ENCODE results near the gene ASGR1. TPM values are rescaled to one million over a fixed set of nuclear protein-coding genes. Genes with fewer than 3 reads are reported as not detected.

The ASGR1 gene
- total RNA-seq, 1 experiment from 2014 or later = 0.16 TPM

DNA sequence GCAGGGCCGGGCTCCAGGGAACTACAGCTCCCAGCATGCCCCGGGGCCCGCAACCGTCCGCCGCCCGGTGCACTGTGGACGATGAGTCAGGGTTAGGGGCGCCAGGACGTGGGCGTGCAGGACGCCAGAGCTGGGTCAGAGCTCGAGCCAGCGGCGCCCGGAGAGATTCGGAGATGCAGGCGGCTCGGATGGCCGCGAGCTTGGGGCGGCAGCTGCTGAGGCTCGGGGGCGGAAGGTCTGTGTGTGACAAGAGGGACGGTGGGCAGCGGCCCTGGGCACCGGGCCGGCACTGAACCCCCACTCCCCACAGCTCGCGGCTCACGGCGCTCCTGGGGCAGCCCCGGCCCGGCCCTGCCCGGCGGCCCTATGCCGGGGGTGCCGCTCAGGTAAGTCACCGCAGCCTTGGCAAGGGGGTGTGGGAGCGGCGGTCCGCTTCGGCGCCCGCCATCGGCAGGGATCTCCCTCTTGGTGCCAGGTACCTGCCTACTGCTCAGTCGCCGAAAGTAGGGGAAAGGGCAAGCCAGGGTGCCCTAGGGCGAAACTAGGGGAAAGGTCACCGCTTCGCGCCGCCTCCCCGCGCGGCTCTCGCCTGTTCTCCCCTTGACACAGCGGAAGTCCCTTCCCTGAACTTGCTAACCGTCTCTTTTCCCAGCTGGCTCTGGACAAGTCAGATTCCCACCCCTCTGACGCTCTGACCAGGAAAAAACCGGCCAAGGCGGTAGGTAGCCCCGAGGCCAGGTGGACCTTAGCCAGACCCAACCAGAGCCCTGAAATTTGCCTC, 40.8 kb upstream of the ASGR1 start, which contains the start of the genes ACADVL and DLG4:
Gene ACADVL, plus strand, starts transcription at position 127 of the 781 bp plus-strand sequence. Its CDS starts 47 bp downstream, at position 174.
Gene DLG4, minus strand, starts transcription at position 25 of the 781 bp plus-strand sequence.
- H3K27ac ChIP-seq = peak within 1 kb of the TSS; percentile 80
- peaks cover 47% of the 10 kb centered on the region for H3K4me1 ChIP-seq (replicated peaks)
- no peaks in the 10 kb centered on the region for H3K9me3 ChIP-seq (replicated peaks)
- DNase-seq (ENCODE audit: low read depth in 1 of 2, low spot score in 2 of 2) = peak; percentile 81 to 91
- no peaks in the 10 kb centered on the region for H3K27me3 ChIP-seq (replicated peaks)
- peaks cover 51% of the 10 kb centered on the region for H3K36me3 ChIP-seq
- H3K4me3 ChIP-seq = peak within 1 kb of the TSS; percentile 90

DNA sequence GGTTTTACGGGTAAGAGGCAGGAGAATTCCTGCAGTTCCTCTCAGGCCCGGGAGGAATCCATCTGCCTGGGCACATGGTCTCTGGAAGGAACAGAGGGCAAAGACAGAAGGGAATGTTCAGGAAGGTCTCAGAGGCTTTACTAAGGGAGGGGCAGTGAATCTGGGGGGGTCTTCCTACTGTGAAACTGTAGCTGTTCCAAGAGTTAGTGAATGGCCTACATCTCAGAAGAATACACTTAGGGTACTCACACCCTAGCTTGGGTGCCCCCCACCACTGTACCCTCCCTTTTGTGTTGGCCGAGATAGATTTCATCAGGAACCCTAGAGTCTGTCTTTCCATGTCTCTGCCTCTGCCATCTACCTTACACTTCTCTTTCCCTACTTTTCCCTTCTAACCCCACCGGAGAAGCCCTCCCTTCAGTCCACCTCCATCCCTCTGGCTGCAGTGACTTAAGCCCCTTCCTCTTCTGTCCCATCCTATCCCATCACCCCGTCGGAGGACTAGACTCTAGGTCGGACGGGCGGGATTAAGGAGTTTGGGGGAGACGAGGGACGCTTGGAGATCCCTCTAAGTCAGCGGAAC, 40.1 kb upstream of the ASGR1 start:
- Histone ChIP-seq H3K27me3 (replicated peaks) (no peaks in the 10 kb centered on the region), H3K4me1 (replicated peaks) (peaks cover 52% of the 10 kb centered on the region), H3K36me3 (peaks cover 47% of the 10 kb centered on the region), H3K4me3 (peak overlapping the region; percentile 90), H3K9me3 (replicated peaks) (no peaks in the 10 kb centered on the region), H3K27ac (peak overlapping the region; percentile 80)
- DNase-seq (ENCODE audit: low read depth in 1 of 2, low spot score in 2 of 2) = no peak

DNA sequence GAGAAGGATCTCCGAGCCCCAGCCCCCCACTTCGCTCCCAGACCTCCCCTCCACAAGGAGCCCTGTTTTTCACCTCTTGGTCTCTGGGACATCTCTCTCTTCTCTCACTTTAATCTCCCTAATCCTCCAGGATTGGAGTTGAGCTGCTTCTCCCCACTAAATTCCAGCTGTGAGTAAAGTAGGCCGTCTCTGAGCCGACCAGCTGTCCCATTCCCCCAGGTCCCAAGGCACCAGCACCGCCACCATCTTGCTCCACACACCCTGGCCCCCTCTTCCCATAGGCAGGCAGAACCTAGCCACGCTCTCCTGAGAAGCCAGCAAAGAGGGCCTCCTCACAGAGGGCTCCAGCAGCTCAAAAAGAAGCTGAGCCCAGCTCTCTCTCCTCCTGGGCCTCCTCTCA, 39.6 kb upstream of the ASGR1 start:
- peaks cover 57% of the 10 kb centered on the region for H3K4me1 ChIP-seq (replicated peaks)
- peaks cover 41% of the 10 kb centered on the region for H3K36me3 ChIP-seq
- DNase-seq (ENCODE audit: low read depth in 1 of 2, low spot score in 2 of 2) = no peak
- no peak overlapping the region for H3K27ac ChIP-seq
- H3K9me3 ChIP-seq (replicated peaks) = no peaks in the 10 kb centered on the region
- no peak overlapping the region for H3K4me3 ChIP-seq
- no peaks in the 10 kb centered on the region for H3K27me3 ChIP-seq (replicated peaks)

DNA sequence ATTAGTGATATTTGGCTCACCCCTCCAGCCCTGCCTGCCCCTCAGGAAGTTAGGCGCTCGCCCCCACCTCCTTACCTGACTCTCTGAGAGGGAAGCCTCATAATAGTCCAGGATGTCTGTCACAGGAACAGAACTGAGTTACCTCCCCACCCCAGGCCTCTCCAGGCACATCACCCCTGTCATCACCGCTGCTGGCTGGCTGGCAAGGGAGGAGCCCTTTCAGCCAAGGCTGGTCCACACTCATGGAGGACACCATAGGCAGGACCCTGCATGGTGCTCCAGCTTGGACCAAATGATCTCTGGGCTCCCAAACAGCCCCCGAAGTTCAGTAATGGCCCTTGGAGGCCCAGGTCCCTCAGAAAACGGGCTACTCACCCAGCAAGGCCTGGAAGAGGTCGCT, 39.0 kb upstream of the ASGR1 start:
- Histone ChIP-seq H3K9me3 (replicated peaks) (no peaks in the 10 kb centered on the region), H3K27ac (no peak overlapping the region), H3K27me3 (replicated peaks) (no peaks in the 10 kb centered on the region), H3K36me3 (peaks cover 35% of the 10 kb centered on the region), H3K4me3 (no peak overlapping the region; the same call in 1 of the 2 replicates), H3K4me1 (replicated peaks) (peaks cover 59% of the 10 kb centered on the region)
- no peak for DNase-seq (ENCODE audit: low read depth in 1 of 2, low spot score in 2 of 2)

DNA sequence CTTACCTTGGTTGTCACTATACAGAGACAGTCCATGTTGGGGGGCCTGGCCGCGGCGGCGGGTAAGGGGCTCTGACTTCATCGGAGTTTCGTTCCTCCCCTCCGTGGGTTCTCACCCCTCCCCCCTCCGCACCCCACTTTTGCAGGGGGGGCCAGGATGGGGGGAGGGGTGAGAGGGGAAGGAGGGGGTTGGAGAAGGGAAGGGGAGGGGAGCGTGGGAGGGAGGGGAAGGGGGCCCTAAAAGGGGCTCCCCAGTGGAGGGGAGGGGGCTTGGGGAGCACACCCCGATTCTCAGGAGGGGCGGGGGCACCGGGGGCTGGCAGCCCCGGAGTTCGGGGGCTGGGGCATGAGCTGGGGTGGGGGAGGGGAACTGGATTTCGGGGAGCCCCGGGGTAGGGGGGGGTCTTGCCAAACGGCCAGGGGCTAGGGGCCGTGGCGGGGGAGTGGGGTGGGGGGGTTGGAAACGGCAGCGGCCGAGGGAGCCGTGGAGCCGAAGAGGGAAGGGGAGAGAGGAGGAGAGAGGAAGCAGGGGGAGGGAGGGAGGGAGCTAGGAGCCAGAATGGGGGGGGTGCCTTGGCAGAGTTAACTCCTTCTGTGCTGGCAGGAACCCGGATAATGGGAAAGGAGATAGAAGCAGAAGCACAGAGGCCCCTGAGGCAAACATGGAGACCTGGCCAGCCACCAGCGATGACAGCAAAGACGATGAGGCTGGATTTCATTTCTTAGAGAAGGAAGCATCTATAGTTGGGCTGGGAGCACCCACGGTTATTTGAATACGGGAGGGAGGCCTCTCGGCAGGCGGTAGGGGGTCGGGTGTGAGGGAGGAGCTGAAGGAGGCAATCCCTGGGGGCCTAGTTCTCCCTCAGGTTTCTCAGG, 38.2 kb upstream of the ASGR1 start:
- H3K27me3 ChIP-seq (replicated peaks) = no peaks in the 10 kb centered on the region
- H3K4me1 ChIP-seq (replicated peaks) = peaks cover 59% of the 10 kb centered on the region
- H3K4me3 ChIP-seq = peak overlapping the region; percentile 26
- no peaks in the 10 kb centered on the region for H3K9me3 ChIP-seq (replicated peaks)
- no peak overlapping the region for H3K27ac ChIP-seq
- H3K36me3 ChIP-seq = peaks cover 27% of the 10 kb centered on the region
- no peak for DNase-seq (ENCODE audit: low read depth in 1 of 2, low spot score in 2 of 2)

DNA sequence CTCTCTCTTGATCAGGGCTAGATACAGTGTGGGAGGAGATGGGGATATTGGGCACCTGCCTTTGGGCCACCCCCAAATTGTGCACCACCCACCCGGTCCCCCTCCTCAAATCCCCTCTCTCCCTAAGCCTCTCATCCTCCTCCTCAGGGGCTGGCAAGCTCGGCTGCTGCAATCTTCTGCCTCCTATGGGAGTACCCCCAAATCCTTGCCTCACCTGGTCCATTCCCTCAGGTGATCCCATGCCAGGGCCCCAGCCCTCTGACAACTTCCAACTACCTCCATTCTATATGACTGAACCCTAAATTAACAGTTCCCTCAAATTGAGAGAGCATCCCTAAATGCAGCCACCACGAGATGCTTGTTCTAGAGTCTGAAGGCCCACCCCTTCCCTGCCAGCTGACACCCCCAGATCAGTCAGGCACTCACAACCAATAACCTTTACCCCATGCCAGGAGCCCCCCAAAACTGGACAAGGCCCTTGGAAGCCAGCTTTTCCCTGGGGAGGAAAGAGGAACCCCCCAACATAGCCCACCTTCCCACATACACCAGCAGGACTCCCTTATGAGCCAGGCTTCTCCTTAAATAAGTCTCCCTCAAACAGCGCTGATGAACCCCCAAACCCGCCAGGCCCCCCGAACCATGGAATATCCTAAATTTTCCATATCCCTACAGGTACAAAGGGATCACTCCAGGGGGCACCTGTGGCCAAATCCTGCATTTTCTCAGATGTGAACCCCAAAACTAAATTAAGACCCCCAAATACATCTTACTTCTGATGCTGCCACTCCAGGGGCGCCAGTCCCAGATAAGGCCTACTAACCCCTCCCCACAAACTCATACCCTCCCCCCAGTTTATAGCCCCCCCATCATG, 37.3 kb upstream of the ASGR1 start:
- H3K4me1 ChIP-seq (replicated peaks) = peaks cover 58% of the 10 kb centered on the region
- no peak for DNase-seq (ENCODE audit: low read depth in 1 of 2, low spot score in 2 of 2)
- H3K27ac ChIP-seq = no peak overlapping the region

DNA sequence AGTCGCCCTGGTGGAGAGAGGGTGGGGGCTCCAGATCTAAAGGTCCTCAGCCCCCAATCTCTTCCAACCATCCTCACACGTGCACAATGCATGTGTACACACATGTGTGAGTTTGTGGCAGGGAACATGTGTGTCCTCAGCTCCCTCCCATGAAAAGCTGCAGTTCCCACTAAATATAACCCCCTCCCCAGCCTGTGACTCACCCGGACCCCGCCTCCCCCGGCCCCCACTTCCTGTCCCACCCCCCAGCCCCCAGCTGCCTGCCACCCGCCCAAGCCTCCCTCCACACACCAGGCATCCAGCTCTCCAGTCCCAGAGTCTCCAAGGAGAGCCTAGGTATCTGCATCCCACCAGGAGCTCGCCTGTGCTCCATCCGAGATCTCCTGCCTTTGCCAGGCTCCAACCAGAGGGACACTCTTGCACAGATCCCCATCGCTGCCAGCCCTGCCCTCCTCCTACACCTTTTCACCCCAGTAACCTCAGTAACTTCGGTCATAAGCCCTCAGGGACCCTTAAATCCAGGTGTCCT, 36.5 kb upstream of the ASGR1 start:
- Histone ChIP-seq H3K9me3 (replicated peaks) (no peaks in the 10 kb centered on the region), H3K36me3 (peaks cover 11% of the 10 kb centered on the region), H3K27me3 (replicated peaks) (no peaks in the 10 kb centered on the region), H3K4me3 (no peak overlapping the region), H3K27ac (no peak overlapping the region), H3K4me1 (replicated peaks) (peaks cover 50% of the 10 kb centered on the region)
- DNase-seq (ENCODE audit: low read depth in 1 of 2, low spot score in 2 of 2) = no peak

More for the DNA sequence above, 37.3 kb upstream of the ASGR1 start:
- Histone ChIP-seq H3K27me3 (replicated peaks) (no peaks in the 10 kb centered on the region), H3K9me3 (replicated peaks) (no peaks in the 10 kb centered on the region), H3K4me3 (peak overlapping the region; percentile 24), H3K36me3 (peaks cover 18% of the 10 kb centered on the region)

DNA sequence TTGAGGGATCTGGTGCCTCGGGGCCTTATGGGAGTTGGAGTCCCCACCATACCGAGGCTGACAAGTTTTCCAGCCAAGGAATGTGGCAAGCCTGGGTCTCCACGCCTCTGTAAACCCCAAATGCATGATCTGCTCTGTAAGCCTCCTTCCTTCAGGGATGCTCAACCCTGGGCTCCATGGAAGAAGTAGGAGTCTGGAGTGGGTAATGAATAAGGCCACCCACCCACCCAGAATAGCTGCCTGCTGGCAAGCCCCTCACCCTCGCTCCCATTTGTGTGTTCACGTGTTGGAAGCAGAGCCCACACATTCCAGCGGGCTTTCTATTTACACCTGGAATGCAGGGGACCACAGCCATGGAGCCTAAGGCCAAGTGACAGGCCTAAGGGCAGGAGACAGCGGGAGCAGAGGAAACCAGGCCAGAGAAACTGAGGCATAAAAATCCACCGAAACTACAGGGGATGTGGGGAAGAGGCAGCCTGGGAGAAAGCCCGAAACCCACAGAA, 36.0 kb upstream of the ASGR1 start:
- H3K4me1 ChIP-seq (replicated peaks) = peaks cover 45% of the 10 kb centered on the region
- peak overlapping the region; percentile 28 for H3K4me3 ChIP-seq
- H3K27me3 ChIP-seq (replicated peaks) = no peaks in the 10 kb centered on the region
- H3K9me3 ChIP-seq (replicated peaks) = no peaks in the 10 kb centered on the region
- no peak overlapping the region for H3K27ac ChIP-seq
- peaks cover 5% of the 10 kb centered on the region for H3K36me3 ChIP-seq
- no peak for DNase-seq (ENCODE audit: low read depth in 1 of 2, low spot score in 2 of 2)

DNA sequence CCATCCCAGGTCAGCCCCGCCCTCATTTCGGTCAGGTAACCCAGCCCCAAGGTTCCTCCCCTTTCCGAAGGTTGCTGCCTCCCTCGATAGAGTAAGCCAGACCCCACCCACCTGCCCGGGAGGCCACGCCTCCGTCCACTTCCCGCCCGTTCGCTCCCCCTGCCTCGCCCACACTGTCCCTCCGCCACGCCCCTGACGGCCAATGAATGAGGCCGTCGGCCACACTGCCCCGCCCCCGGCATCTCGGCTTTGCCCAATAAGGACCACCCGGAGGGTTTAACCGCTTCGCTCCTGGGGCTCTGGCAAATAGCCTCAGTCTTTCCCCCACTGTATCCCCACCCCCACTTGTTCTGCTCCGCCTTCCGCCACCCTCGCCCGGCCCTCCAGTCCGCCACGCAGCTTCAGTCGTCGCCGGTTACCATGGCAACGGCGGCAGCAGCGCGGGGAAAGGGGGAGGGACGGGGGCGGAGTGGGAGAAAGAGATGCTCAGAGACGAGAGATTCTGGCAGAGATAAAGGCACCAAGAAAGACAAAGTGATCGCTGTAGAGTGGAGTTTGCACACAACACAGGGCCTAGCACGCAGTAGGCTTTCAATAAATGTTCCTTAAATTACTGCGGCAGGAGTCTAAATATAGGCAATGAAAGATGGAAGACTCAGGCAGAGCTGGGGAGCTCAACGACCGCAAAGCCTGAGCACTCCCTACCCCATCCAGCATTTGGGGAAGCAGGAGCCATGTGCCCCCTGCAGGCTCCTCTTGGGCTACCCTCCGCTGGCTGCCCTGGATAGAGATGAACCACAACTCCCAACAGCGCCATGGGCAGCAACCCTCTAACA, 35.3 kb upstream of the ASGR1 start:
- H3K9me3 ChIP-seq (replicated peaks) = no peaks in the 10 kb centered on the region
- H3K27ac ChIP-seq = peak overlapping the region; percentile 18
- H3K27me3 ChIP-seq (replicated peaks) = no peaks in the 10 kb centered on the region
- H3K36me3 ChIP-seq = no peaks in the 10 kb centered on the region
- peak overlapping the region; percentile 28 for H3K4me3 ChIP-seq
- peak; percentile 87 to 98 for DNase-seq (ENCODE audit: low read depth in 1 of 2, low spot score in 2 of 2)
- H3K4me1 ChIP-seq (replicated peaks) = peaks cover 42% of the 10 kb centered on the region

DNA sequence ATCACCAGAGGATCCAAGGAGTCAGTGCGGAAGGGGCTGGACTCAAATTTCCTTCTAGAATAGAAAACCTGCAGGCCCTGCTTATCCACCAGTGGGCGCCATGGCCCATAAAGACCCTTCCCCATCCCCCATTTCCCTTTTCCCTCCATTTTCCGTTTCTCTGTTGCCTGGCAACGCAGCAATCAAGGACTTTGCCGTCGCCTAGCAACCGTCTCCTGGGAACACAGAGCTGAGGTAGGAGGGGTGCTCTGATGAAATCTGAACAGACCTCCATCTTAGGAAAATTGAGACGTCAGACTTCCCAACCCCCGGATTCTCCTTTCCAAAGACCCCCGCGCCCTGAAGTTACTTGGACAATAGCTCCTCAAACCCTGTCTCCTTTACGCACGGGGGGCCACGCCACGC, 34.7 kb upstream of the ASGR1 start:
- DNase-seq (ENCODE audit: low read depth in 1 of 2, low spot score in 2 of 2) = no peak
- no peaks in the 10 kb centered on the region for H3K9me3 ChIP-seq (replicated peaks)
- no peaks in the 10 kb centered on the region for H3K36me3 ChIP-seq
- peak overlapping the region; percentile 28 for H3K4me3 ChIP-seq
- H3K27me3 ChIP-seq (replicated peaks) = no peaks in the 10 kb centered on the region
- peaks cover 37% of the 10 kb centered on the region for H3K4me1 ChIP-seq (replicated peaks)
- H3K27ac ChIP-seq = peak overlapping the region; percentile 18

DNA sequence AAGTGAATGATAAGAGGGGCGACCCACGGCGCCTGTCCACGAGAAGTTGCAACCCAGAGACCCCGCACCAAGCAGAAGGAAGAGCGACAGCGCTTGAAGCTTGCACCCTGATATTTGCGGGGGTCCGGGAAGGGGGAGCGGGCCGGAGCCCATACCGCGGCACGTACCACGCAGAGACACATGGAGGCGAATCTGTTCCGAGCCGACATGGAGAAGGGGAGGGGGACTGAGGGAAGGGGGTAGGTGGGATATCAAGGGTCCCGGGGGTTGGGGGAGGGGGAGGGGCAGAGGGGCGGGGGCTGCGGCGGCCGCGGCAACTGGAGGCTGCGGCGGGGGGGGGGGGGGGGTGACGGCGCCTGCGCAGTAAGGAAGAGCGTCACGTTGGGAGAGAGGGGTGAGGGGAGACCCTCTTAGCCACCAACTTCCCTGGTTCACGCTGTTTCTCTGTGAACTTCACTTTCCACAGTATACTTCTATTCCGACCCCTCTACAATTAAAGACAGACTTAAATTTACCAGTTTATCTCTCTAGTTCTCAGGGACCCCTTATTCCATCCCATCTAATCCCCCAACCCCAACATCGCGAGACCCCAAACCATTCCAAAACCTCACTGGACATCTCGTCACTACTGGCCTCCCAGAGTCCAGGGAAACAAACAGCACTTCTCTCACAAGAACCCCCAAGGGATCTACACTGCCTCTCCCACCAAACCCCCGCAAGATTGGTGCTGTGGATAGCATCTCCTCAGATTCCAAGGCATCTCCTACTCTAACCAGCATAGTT, 32.5 kb upstream of the ASGR1 start:
- H3K27ac ChIP-seq = no peak overlapping the region
- H3K4me3 ChIP-seq = no peak overlapping the region
- no peak for DNase-seq (ENCODE audit: low read depth in 1 of 2, low spot score in 2 of 2)
- H3K4me1 ChIP-seq (replicated peaks) = peaks cover 27% of the 10 kb centered on the region
- no peaks in the 10 kb centered on the region for H3K9me3 ChIP-seq (replicated peaks)
- H3K27me3 ChIP-seq (replicated peaks) = no peaks in the 10 kb centered on the region
- H3K36me3 ChIP-seq = no peaks in the 10 kb centered on the region

All from SJSA1 (cell line).